HG03139 (cell line): ENCODE measurements around the gene TRPM1.

Source experiments
- ATAC-seq: cut with Tn5 transposase; IDR thresholded peaks from one replicate; pipeline ENCODE4 v1.9.1; 2021; ENCODE audit not compliant: unreplicated experiment

The TRPM1 gene

GRCh38 chr15:31051496-31052080, 49.9 kb downstream of the TRPM1 start:
- ATAC-seq = no peak

- no peak for ATAC-seq
These were observed 50.6 kb downstream of the TRPM1 start for GRCh38 chr15:31050953-31051352.

DNA sequence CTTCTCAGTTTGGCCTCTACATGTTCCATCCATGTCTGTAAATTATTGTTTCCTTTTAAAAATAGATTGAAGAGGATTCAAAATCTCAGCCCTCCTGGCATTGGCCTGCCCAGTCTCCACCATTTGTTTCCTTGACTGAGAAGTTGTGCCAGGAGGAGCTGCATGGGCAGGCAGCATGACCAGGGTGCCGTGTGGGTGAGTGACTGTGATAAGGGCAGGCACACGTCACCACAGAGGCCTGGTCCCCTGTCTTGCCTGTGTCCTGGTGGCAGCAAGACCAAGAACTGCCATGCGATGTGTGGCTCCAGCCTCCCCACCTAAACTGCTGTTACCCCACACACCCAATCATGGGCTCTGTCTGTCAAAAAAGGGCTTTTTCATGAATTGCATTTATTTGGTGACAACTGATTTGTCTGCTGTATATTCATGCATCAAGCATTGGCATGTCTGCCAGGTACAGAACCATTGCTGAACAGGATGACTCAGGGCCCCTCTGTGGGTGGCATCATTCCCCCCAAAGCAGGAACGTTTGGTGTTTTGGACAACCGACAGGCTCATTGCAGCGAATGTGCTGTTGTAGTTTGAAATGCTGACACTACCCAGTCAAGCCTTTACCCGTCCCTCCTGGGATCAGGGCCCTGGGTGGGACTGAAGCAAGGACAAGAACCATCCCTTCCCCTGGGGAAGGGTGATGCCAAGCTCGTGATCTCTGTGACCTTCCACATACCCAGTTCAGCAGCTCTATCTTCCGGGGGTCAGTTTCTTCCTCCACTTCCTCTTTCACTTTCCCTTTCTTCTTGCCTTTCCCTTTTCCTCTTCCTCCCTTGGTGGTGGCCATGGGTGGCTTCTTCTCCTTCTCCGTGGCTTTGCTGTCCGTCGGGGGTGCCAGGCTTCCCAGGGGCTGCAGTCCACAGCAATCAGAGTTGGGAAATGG, 51.6 kb downstream of the TRPM1 start:
- ATAC-seq = no peak

DNA sequence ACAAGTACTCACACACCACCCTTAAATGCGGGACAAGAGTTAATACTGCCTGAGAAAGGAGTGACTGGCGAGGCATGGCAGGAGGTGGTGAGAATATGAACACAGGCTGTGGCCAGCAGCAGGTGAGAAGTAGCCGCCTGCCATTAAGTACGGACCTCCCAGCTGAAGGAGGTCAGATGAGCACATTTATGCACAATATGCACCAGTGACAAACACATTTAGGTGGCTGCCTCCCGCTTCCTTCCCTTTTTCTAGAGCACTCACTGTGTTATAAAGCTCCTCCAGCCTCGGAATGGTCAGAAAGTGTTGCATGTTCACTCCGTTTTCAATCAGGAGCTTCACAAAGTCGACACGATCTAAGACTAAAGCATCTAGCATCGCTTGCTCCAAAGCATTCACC, 52.4 kb downstream of the TRPM1 start:
- no peak for ATAC-seq

DNA sequence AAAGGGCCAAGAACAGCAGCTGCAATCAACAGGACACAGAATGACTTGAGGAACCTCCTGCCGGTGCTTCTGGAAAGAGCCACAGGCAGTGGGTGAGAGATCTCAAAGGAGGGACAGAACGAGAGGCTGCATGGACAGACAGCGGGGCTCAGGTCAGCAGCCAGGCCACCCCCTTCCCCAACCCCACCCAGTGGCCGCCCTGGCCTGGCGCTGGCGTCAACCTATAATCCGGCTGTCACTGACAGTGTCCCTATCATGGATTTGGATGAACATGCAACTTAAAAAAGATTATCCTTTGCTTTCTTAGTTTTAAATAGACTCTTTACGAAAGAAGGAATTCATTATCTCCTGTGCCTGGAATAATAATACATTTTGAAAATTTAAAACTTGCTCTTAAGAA, 54.1 kb downstream of the TRPM1 start:
- no peak for ATAC-seq

- ATAC-seq = no peak
These were observed 54.7 kb downstream of the TRPM1 start for GRCh38 chr15:31046759-31047359.

- ATAC-seq = no peak
These were observed 55.9 kb downstream of the TRPM1 start for GRCh38 chr15:31045606-31046005.

DNA sequence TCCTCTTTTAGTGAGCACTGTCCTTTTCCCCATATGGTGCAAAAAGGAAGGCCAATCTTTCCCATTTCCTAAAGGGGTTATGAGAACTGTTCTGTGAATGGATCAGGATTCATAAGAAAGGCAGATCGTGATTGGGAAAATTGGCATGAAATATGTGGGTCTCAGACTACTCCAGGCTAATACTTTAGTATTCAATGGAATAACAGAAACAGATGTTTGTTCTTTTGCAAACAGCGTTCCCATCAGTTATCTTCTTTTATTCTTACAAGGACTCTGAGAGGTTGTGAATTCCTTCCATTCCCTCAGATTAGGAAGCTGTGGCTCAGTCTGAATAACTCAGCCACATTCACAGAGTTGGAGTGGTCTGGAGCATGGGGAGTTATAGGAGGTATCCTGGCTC, 58.8 kb downstream of the TRPM1 start:
- no peak for ATAC-seq

DNA sequence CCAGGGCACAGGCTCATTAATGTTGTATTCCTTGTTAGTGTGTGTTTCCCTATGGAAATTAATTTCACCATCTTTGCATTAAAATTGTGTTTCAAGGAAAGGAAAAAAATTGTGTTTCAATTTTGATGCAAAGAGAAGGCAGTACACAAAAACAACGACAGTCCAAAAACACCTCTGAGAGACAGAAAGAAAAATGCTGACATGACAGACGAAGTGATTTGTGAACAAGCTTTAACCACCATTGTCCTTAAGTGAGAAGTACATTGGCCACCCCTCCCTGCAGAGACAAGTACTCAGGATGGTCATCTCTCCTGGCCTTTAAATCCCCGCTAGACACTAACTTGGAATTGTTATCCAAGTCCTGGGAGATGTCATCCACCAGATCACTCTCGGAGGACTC, 59.9 kb downstream of the TRPM1 start:
- ATAC-seq = no peak

DNA sequence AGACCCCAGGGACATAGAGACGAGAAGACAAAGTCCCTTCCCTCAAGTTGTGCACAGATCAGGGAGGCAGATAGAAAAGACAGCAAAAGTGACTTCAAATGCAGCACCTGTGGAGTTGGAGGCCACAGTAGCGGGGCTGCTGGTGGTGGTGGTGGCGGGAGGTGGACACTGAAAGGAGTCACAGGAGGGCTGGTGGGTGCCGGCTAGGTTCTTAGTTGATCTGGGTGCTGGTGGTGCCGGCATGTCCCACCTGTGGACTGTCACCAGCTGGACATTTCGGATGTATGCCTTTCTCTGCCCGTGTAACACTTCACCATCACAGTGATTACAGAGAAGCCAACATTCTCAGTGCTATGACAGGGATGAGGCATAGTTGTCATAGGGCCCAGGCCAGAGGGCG, 60.9 kb downstream of the TRPM1 start:
- no peak for ATAC-seq

DNA sequence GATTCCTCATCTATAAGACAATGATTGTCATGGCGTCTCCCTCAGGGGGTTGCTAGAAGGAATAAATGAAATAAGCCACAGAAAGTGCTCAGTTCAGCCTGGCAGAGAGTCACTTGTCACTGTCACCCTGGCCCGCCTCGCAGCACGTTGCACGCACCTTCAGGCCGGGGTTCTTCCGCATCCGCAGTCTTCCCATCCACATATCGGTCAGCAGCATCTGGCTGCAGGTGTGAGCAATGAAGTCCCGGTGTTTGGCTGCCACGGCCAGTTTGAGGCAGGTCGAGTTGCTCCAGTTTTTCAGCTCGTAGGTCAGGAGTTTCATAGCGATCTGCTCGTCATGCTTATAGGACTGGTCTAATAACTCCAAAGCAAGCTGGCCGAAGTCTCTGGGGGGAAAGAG, 61.6 kb downstream of the TRPM1 start:
- no peak for ATAC-seq

DNA sequence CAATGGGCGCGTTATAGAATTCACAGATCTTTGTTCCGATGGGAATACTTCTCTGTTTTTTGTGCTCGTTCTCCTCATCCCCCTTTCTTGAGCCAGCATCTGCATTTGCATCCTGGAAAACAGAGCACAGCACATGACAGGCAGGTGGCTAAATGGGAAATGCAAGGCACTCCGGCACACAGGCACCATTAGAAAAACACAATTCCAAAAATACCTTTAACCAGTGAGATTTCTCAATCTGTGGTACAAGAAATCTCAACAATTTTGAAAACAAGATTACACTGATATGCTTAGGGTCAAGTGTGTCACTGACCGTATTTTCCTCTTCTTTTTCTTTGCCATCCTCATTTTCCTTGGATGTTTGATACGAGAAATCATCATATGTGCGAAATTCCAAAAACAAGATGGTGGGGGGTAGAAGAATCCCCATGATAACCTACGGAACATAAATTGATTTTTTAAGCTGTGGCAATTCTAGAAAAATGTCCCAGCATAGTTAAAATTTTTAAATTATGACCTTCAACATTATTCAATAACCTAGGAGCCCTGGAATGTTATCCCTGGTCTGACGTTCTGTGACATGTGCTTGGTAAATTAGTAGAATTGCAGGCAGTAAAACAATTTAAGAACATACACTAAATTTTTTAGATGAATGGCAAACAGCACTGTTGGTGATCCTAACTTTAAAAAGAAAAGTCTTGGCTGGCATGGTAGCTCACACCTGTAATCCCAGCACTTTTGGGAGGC, 63.6 kb downstream of the TRPM1 start:
- ATAC-seq = no peak

GRCh38 chr15:31036783-31037182, 64.7 kb downstream of the TRPM1 start:
- ATAC-seq = no peak

- ATAC-seq = no peak
These were observed 65.9 kb downstream of the TRPM1 start for GRCh38 chr15:31035610-31036009.

DNA sequence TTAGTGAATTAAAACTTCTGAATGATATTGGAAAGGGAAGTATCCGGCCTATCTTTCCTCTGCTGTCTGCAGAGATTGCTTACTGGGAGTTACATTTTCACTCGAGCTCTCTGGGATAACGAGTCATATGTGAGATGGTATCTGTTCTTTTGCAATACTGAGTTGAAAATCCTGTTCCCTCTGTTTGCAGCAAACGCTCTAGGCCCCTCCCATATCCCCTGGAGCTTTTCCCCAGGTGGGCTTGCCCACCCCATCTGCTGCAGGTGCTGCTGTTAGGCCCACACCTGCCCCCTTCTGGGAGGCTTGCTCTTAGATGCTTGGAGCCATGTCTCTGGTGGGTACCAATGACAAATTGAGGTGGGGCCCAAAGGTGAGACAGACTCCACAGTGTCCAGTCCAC, 67.4 kb downstream of the TRPM1 start:
- ATAC-seq = no peak

- ATAC-seq = no peak
These were observed 68.6 kb downstream of the TRPM1 start for GRCh38 chr15:31032961-31033371.

- peak; percentile 91 for ATAC-seq
These were observed 70.0 kb downstream of the TRPM1 start for GRCh38 chr15:31031471-31032067.

DNA sequence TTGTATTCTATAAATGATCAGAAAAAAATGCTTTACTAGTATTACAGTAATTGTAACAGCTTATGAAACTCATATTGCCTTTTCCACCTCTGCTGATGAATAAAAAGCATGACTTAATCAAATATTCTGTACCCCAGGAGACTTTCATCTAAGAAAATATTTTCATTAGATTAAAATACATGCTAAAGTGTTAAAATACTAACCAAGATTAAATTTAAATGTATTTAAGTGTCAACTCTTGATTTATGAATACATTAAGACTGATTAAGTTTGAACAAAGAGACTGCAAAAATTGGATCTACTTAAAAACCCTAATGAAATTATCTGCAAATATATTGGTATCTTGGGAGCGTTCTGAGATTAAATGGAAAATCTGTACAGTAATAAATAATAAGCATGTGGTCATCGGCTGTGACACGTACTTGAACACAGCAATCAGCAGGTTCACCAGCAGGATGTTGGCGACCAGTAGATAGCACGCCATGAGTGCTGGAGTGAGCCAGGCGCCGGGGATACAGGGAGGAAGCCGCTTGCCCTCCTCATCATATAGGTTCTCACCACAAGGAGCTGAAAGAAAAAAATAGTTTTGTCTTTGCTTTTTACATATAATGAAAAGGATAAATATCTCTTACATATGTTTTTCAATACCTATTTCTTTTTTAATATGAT, 73.5 kb downstream of the TRPM1 start:
- no peak for ATAC-seq

GRCh38 chr15:31025996-31026395, 75.5 kb downstream of the TRPM1 start:
- no peak for ATAC-seq

GRCh38 chr15:31024979-31025378, 76.5 kb downstream of the TRPM1 start:
- no peak for ATAC-seq
